ENCODE results near the gene UNC5A. TPM values are rescaled to one million over a fixed set of nuclear protein-coding genes. Genes with fewer than 3 reads are reported as not detected.

UNC5A gene
- polyA plus RNA-seq, 1 donor from 2014 or later = not detected

DNA sequence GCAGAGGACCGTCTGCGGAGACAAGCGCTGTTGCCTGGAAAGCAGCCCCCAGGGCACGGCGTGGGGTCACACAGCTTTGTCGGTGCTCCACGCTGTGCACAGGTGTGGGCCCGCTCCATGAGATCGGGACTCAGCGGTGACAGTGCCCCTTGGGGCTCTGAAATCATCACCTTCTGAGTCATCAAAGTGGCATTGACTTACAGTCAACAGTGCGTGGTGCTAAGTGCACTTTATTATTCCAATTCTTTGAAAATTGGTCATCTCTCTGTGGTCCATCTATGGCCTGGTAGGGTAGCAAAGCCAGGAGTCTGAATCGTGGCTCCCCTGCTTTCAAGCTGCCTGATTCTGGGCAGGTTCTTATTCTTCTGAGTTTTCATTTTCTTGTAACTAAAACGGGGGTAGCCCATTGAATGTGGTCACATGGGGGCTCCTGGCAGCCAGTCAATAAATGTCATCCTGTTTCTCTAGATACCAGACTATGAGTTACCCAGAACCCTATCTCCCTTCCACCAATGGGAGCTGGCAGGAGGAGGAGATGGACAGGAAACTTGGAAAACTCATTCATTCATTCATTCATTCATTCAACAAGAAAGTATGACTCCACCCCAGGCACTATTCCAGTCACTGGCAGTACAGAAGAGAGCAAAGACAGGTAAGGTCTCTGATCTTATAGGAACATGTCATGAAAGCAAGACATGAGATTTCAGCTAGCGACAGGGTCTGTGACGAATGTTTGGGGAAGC, 20.3 kb upstream of the UNC5A start:
- Mint-ChIP-seq H3K27me3 (peaks cover 21% of the 10 kb centered on the region), H3K9me3 (no peaks in the 10 kb centered on the region), H3K36me3 (no peaks in the 10 kb centered on the region), H3K4me3 (peak overlapping the region in 1 of 4 donors; percentile 18), H3K27ac (no peak overlapping the region), H3K4me1 (peaks cover 0 to 2% (median 0%) of the 10 kb centered on the region in 3 donors)

DNA sequence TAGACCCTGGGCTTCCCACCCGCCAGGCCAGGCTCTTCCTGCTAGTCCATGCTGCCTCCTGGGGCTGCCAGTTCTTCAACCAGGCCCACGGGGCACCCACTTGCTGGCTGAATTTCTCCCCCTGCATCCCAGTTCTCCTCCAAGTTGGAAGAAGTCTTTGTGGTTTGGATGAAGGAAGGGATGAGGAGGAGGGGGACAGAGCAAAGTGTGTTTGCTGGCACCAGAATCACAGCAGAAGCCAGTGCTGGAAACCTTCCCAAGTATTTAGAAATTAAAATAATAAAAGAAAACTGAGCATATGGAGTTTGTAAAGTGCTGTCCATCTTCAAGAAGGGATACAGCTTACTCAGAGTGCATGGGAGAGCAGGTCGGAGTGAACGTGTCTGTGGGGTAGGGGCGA, 19.4 kb upstream of the UNC5A start:
- H3K9me3 Mint-ChIP-seq = peaks cover 0 to 2% (median 0%) of the 10 kb centered on the region in 3 donors
- H3K36me3 Mint-ChIP-seq = no peaks in the 10 kb centered on the region
- peaks cover 26% of the 10 kb centered on the region for H3K27me3 Mint-ChIP-seq
- H3K4me1 Mint-ChIP-seq = peaks cover 0 to 2% (median 0%) of the 10 kb centered on the region in 3 donors
- H3K27ac Mint-ChIP-seq = no peak overlapping the region
- peak overlapping the region in 1 of 4 donors; percentile 8 for H3K4me3 Mint-ChIP-seq

DNA sequence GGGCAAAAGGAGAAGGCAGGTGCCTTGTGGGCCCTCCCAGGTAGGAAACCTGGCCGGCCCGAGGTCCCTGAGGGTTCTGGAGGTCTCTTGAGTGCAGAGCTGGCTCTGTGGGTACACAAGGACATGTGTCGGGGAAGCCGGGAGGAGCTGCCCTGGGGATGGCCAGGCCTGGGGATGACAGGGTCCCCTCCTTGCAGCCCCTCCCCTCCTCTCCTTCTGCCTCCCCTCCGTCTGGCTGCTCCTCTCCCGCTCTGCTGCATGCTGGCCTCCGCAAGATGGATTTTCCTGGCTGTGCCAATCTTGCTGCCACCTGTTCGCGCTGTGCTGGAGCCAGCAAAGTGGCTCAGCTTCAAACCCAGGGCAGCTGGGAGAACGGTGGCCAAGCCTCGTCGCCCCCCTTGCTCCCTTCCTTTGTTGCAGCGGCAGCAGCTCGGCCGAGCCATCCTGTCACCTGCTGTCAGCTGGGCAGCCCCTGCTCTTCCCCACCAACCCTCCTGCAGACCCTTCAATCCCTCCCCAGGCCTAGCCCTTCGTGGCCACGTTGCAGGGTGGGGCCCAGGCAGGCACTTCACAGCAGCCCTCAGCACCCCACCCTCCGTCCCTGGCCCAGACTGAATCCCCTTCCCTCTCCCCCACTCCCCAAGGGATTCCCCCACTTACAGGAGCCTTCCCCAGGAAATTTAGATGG, 17.6 kb upstream of the UNC5A start:
- peak overlapping the region in 1 of 3 donors; percentile 39 for H3K27ac Mint-ChIP-seq
- no peaks in the 10 kb centered on the region for H3K36me3 Mint-ChIP-seq
- H3K27me3 Mint-ChIP-seq = peaks cover 37% of the 10 kb centered on the region
- H3K4me3 Mint-ChIP-seq = peak overlapping the region in 1 of 4 donors; percentile 74
- peaks cover 0 to 2% (median 0%) of the 10 kb centered on the region in 3 donors for H3K9me3 Mint-ChIP-seq
- H3K4me1 Mint-ChIP-seq = peaks cover 0 to 5% (median 2%) of the 10 kb centered on the region in 3 donors

DNA sequence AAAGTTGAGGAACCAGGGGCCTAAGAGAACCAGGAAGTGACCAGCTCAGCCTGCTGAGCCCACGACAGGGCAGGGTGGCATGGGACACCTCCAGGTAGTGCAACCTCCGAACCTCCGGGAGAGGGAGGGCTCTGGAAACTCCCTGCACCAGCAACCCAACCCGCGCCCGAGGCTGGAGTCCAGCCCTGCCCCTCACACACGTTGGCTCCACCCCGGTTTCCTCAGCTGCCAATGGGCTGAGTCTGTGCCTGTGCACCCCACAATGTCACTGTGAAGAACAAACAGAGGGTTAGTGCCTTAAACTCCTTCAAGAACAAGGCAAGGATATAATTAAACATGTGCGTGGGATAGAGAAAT, 17.0 kb upstream of the UNC5A start:
- H3K4me1 Mint-ChIP-seq = peaks cover 0 to 5% (median 2%) of the 10 kb centered on the region in 3 donors
- no peak overlapping the region for H3K4me3 Mint-ChIP-seq
- H3K9me3 Mint-ChIP-seq = peaks cover 0 to 2% (median 0%) of the 10 kb centered on the region in 3 donors
- H3K27ac Mint-ChIP-seq = no peak overlapping the region
- no peaks in the 10 kb centered on the region for H3K36me3 Mint-ChIP-seq
- peaks cover 37% of the 10 kb centered on the region for H3K27me3 Mint-ChIP-seq

DNA sequence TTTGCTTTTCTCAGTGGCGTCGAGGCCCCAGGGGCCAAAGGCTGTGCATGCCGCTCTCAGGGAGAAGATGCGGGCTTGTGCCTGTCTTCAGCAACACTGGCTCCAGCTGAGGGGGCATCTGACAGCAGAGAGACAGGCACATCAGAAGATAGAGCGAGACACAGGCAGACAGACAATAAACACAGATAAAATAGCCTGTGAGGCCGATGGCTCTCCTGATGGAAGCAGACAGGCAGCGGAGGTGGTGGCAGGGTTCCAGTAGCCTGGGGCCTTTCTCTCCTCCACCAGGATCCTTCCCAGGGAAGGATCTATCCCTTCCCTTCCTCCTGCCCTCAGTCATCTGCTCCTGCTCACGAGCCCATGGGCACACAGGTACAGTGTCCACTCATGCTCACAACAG, 16.6 kb upstream of the UNC5A start:
- Mint-ChIP-seq H3K9me3 (peaks cover 0 to 2% (median 0%) of the 10 kb centered on the region in 3 donors), H3K4me3 (no peak overlapping the region), H3K27me3 (peaks cover 34% of the 10 kb centered on the region), H3K36me3 (no peaks in the 10 kb centered on the region), H3K4me1 (peaks cover 0 to 5% (median 2%) of the 10 kb centered on the region in 3 donors), H3K27ac (no peak overlapping the region)

DNA sequence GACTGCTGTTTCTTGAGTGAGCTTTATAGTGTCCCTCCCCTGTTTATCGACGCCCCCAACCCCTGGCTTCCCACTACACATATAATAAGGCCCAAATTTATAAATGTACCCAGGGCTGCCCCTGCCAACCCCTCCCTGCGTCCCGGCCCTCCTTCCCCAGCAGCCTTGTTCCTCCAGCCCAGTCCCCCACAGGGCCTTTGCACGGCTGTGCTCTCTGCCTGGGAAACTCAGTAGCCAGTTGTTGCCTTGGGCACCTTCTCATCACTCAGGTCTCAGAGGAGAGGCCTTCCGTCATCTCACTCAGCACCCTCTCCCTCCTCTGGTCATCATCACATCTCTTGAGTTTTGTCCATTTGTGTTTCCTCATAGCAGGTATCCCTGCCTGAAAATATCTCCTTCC, 15.8 kb upstream of the UNC5A start:
- Mint-ChIP-seq H3K4me3 (no peak overlapping the region), H3K27me3 (peaks cover 34% of the 10 kb centered on the region)

DNA sequence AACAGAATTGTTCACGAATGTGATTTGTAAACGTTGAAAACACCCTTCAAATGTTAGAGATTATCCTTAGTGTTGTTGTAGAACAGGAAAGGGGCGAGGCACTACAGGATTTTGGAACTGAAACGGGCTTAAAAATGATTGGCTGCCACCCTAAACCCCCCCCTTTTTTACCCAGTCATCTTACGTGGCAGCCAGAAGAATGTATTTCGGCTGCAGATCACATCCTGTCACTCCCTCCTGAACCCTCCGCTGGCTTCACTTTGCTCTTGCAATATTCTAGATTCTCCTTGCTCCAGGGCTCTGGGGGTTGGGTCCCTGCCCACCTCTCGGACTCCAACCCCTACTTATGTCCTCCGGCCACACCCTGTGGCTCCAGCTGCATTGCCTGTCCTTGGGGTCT, 13.9 kb upstream of the UNC5A start:
- Mint-ChIP-seq H3K36me3 (no peaks in the 10 kb centered on the region), H3K27ac (no peak overlapping the region), H3K27me3 (peaks cover 28% of the 10 kb centered on the region), H3K4me3 (no peak overlapping the region), H3K4me1 (peaks cover 0 to 5% (median 0%) of the 10 kb centered on the region in 3 donors), H3K9me3 (peaks cover 0 to 2% (median 0%) of the 10 kb centered on the region in 3 donors)

More for the DNA sequence above, 15.8 kb upstream of the UNC5A start:
- Mint-ChIP-seq H3K9me3 (peaks cover 0 to 2% (median 0%) of the 10 kb centered on the region in 3 donors), H3K36me3 (no peaks in the 10 kb centered on the region), H3K27ac (peak overlapping the region in 1 of 3 donors; percentile 92), H3K4me1 (peaks cover 0 to 5% (median 0%) of the 10 kb centered on the region in 3 donors)

DNA sequence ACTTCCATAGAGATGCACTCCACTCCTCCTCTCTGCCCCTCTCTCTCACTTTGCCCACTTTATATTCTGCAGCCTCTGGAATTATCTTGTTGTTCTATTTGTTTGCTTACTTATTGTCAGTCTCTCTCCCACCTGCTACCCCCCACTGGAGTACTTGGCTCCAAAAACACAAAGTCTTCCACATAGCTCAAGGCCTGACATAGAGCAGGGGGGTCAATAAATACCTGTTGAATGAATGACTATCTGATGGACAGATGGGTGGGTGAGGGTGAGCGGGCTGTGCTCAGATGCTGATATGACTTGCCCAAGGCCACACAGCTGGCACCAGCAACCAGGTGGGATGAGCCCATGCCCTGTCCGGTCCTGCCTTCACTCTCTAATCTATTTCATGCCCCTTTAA, 13.4 kb upstream of the UNC5A start:
- Mint-ChIP-seq H3K9me3 (peaks cover 0 to 2% (median 0%) of the 10 kb centered on the region in 3 donors), H3K36me3 (no peaks in the 10 kb centered on the region), H3K27ac (no peak overlapping the region), H3K4me3 (no peak overlapping the region), H3K27me3 (peaks cover 24% of the 10 kb centered on the region), H3K4me1 (peaks cover 0 to 5% (median 0%) of the 10 kb centered on the region in 3 donors)

DNA sequence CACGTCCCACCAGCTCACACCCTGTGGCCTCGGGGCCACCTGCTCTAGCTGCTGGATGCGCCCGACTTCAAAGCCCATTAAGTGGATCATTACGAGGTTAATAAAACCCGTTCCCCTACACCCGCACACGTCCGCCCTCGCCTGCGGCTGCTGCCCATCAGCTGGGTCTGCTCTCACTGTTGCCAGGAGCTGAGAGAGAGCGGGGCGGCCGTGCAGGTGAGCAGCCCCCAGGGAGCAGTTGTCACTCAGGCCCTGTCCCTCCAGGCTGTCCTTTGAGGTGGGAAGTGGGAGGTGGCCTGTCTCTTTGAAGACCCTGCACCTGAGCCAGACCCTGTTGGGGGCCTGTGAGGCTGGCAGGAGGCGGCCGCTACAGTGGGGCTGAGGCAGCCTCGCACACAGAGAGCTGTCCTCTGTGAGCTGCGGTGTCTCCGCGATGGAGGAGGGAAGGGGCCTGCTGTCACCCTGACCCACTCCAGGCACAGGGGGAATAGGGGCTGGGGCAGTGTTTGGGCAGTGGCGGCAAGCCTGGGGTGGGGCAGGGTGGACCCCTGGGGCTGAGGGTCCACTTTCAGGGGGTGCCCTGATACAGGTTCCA, 12.8 kb upstream of the UNC5A start:
- H3K27ac Mint-ChIP-seq = no peak overlapping the region
- H3K4me3 Mint-ChIP-seq = no peak overlapping the region
- no peaks in the 10 kb centered on the region for H3K36me3 Mint-ChIP-seq
- H3K4me1 Mint-ChIP-seq = peaks cover 0 to 5% (median 0%) of the 10 kb centered on the region in 3 donors
- peaks cover 0 to 2% (median 0%) of the 10 kb centered on the region in 3 donors for H3K9me3 Mint-ChIP-seq
- H3K27me3 Mint-ChIP-seq = peaks cover 24% of the 10 kb centered on the region

DNA sequence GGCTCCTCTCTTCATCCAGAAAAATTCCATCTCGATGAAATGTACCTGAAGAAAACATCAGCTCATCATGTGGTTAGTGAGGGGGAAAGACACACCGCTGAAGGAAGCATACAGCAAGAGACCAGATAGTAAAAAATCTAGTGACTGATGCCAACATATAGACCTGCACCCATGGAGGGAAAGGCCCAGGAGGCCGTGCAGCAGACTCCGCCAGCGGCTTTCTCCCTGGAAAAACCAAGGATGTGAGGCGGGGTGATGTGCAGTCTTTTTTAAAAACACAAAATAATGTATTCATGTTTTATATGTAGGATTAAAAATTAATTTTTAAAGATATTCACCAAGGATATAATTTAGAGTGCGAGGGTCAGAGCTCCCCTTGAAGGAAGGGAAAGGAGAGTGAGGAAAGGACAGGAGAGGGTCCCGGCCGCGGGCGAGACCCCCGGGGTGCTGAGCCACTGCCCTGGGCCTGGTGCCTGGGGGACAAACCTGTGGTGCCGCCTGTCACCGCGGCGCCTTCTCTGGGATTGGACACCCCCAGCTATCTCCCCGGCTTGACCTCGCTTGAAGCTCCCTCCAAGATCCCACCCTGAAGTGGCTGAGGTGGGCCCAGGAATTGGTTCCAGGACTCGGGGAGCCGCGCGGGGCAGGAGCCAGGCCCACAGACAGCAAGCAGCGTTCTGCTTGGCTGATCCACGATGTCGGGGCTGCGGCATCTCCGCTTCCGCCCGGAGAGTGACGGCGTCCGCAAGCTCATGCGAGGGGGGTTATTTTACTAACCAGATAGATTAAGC, 12.1 kb upstream of the UNC5A start:
- Mint-ChIP-seq H3K4me1 (peaks cover 0 to 5% (median 0%) of the 10 kb centered on the region in 3 donors), H3K4me3 (no peak overlapping the region), H3K27ac (no peak overlapping the region), H3K36me3 (no peaks in the 10 kb centered on the region), H3K9me3 (peaks cover 0 to 2% (median 0%) of the 10 kb centered on the region in 3 donors), H3K27me3 (peaks cover 26% of the 10 kb centered on the region)

DNA sequence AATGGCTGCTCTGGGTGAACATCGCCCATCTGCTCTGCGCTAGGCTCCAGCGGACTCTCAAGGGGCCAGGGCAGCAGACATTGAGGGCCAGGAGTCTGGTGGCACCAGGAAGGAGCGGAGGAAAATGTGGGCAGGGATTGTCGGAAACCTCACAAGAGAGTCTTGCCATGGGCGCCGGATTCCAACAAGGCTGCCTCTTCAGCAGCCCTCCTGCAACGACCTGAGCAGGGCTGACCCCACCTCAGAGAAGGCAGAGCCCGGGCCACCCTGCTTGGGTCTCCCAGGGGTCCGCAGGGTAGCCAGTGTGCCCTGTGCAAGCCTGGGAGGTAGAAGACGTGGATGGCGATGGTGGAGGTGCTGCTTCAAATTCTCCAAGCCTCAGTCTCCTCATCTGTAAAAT, 11.4 kb upstream of the UNC5A start:
- Mint-ChIP-seq H3K9me3 (peaks cover 0 to 2% (median 0%) of the 10 kb centered on the region in 3 donors), H3K27ac (no peak overlapping the region), H3K36me3 (no peaks in the 10 kb centered on the region), H3K4me1 (peaks cover 0 to 5% (median 0%) of the 10 kb centered on the region in 3 donors), H3K4me3 (no peak overlapping the region), H3K27me3 (peaks cover 23% of the 10 kb centered on the region)

DNA sequence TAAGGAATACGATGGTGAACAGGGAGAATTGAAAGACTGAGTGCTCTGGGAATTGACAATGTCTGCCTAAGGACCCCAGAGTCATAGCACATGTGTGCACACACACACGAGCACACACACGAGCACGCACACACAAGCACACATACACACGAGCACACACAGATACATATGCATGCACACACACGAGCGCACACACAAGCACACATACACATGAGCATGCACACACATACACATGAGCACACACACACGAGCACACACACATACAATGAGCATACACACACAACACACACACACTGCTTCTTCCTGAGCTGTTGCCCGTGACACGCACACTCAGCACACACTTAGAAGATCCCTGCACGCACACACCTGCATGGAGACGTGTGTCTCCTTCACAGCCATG, 10.9 kb upstream of the UNC5A start:
- no peaks in the 10 kb centered on the region for H3K36me3 Mint-ChIP-seq
- H3K9me3 Mint-ChIP-seq = peaks cover 0 to 2% (median 0%) of the 10 kb centered on the region in 3 donors
- peaks cover 26% of the 10 kb centered on the region for H3K27me3 Mint-ChIP-seq
- peaks cover 0 to 5% (median 0%) of the 10 kb centered on the region in 3 donors for H3K4me1 Mint-ChIP-seq
- no peak overlapping the region for H3K4me3 Mint-ChIP-seq
- H3K27ac Mint-ChIP-seq = no peak overlapping the region

DNA sequence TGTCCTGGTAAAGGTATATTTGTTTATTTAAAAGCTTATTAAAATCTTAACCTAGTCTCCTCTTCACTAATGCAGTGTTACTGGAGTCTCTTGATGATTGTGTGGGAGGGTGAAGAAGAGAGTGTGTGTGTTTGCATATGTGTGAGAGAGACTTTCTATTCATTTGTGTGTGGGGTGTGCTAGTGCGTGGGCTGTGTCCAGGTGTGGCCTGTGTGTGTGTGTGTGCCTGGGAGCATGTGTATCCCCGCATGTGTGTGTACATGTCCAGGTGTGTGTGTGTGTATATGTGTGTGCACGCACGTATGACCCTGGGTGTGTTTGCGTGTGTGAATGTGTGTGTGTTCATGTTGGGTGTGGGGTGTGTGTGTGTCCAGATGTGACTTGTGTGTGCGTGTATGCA, 10.3 kb upstream of the UNC5A start:
- Mint-ChIP-seq H3K27me3 (peaks cover 29% of the 10 kb centered on the region), H3K36me3 (no peaks in the 10 kb centered on the region)

DNA sequence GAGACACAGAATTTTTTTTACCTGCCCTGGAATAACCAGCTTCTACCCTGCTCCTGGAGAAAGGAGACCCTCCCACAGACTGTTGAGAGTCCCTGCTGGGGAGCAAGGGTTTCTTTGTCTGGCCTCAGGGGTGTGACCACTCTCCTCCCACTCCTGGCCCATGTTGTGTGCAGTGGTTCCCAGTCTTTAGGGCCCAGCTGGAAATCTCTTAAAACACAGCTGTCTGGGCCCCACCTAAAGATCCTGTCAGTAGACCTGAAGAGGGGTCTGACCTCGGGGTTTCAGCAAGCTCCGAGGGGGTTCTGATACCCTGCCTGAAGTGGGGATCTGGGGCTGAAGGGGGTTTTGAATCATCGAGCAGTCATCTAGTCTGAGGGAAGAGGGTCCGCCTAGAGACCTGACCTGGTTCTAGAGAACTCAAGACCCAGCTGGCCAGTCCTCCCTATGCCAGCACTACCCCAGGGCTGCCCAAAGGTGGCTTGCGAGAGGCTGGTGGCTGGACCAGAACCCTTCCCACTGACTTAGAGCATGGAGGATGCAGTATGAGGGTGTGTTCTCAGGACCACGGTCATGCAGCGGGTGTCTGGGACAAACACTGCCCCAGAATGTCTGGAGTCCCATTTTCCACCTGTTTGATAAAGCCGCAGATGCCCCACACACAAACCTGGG, 8.1 kb upstream of the UNC5A start:
- Mint-ChIP-seq H3K4me3 (no peak overlapping the region), H3K4me1 (no peaks in the 10 kb centered on the region), H3K9me3 (peaks cover 0 to 2% (median 0%) of the 10 kb centered on the region in 3 donors), H3K27ac (no peak overlapping the region), H3K36me3 (no peaks in the 10 kb centered on the region), H3K27me3 (peaks cover 28% of the 10 kb centered on the region)

More for the DNA sequence above, 10.3 kb upstream of the UNC5A start:
- Mint-ChIP-seq H3K27ac (no peak overlapping the region), H3K9me3 (peaks cover 0 to 2% (median 0%) of the 10 kb centered on the region in 3 donors), H3K4me3 (no peak overlapping the region), H3K4me1 (peaks cover 0 to 5% (median 0%) of the 10 kb centered on the region in 3 donors)
